Measurements from ENCODE around the gene TRPM8.

The TRPM8 gene

GRCh38 chr2:234050455-234051135 lies 133.4 kb downstream of the TRPM8 start, which contains the start of gene SPP2:
SPP2 (plus strand) TSS chr2:234050702; CDS start chr2:234050787, 85 bp downstream.
- no peak for DNase-seq

- DNase-seq = no peak
Measured at GRCh38 chr2:234051374-234052070, 134.3 kb downstream of the TRPM8 start.

- no peak for DNase-seq
Measured at GRCh38 chr2:234058881-234059280, 141.7 kb downstream of the TRPM8 start.

GRCh38 chr2:234060236-234060635 lies 143.1 kb downstream of the TRPM8 start:
- DNase-seq = no peak

GRCh38 chr2:234061624-234062257 lies 144.6 kb downstream of the TRPM8 start:
- DNase-seq = no peak

- DNase-seq = no peak
Measured at GRCh38 chr2:234066587-234066986, 149.4 kb downstream of the TRPM8 start.

All from CD4-positive, alpha-beta T cell treated with Interferon gamma for 1 hour (primary cell).